GM21515 (cell line): Measurements from ENCODE around the gene VASN.
"Not testable (repeated sequence)": the region's sequence is repeated elsewhere in the genome, so short reads cannot be mapped to it uniquely, and the experiment has no call there.

Source experiments
- ATAC-seq: cut with Tn5 transposase; IDR thresholded peaks from one replicate; pipeline ENCODE4 v1.9.1; 2021; ENCODE audit not compliant: unreplicated experiment

The VASN gene

GRCh38 chr16:4383591-4384444 lies 12.2 kb downstream of the VASN start:
- ATAC-seq, result no peak

GRCh38 chr16:4384509-4384942 lies 12.9 kb downstream of the VASN start:
- no peak for ATAC-seq

GRCh38 chr16:4385066-4385788 lies 13.6 kb downstream of the VASN start:
- ATAC-seq, result no peak

- no peak for ATAC-seq
Observed at GRCh38 chr16:4385789-4386450, 14.3 kb downstream of the VASN start.

- no peak for ATAC-seq
Observed at GRCh38 chr16:4386451-4386805, 14.8 kb downstream of the VASN start.

GRCh38 chr16:4386951-4387565 lies 15.4 kb downstream of the VASN start:
- no peak for ATAC-seq

- ATAC-seq, result no peak
Observed at GRCh38 chr16:4387781-4388180, 16.1 kb downstream of the VASN start.

GRCh38 chr16:4388271-4389021 lies 16.8 kb downstream of the VASN start:
- ATAC-seq, result no peak

- no peak for ATAC-seq
Observed at GRCh38 chr16:4389051-4389955, 17.7 kb downstream of the VASN start.

- ATAC-seq, result no peak
Observed at GRCh38 chr16:4390266-4391260, 18.9 kb downstream of the VASN start.

GRCh38 chr16:4391631-4392381 lies 20.2 kb downstream of the VASN start:
- ATAC-seq, result no peak

GRCh38 chr16:4392382-4393239 lies 21.0 kb downstream of the VASN start:
- ATAC-seq, result no peak

- no peak for ATAC-seq
Observed at GRCh38 chr16:4393240-4393600, 21.6 kb downstream of the VASN start.

- ATAC-seq, result not testable (repeated sequence)
Observed at GRCh38 chr16:4393850-4394249, 22.2 kb downstream of the VASN start.

- ATAC-seq, result no peak
Observed at GRCh38 chr16:4395055-4395726, 23.5 kb downstream of the VASN start.

- ATAC-seq, result no peak
Observed at GRCh38 chr16:4399001-4399730, 27.5 kb downstream of the VASN start.
